Thyroid gland (tissue), 4 donors: ENCODE measurements around the gene MYO1D. TPM values are rescaled to one million over a fixed set of nuclear protein-coding genes. Genes with fewer than 3 reads are reported as not detected.

Experiments used
- DNase-seq, 2 donors: peaks; one replicate each; pipeline ENCODE4 v3.0.0-alpha.2; 2019
- H3K27ac ChIP-seq, 3 donors: fragments of 200-600 bp; sonication (generic); 1 replicate in 2 of 3; 2 replicates in 1 of 3; pipeline ENCODE4 v1.5.1; 2016 to 2019; ENCODE audit warnings: mild to moderate bottlenecking in 1 of 3, moderate library complexity in 1 of 3
- H3K27me3 ChIP-seq: fragments of 200-600 bp; sonication (generic); one replicate; pipeline ENCODE4 v1.5.1; 2019
- H3K36me3 ChIP-seq, 2 donors: fragments of 200-600 bp; sonication (generic); one replicate each; pipeline ENCODE4 v1.5.1; 2016 to 2019
- H3K4me1 ChIP-seq, 2 donors: fragments of 200-600 bp; sonication (generic); one replicate each; pipeline ENCODE4 v1.5.1; 2017 to 2019
- H3K4me3 ChIP-seq, 3 donors: fragments of 200-600 bp; sonication (generic); replicated peaks in 1 of 3; 1 replicate in 2 of 3; 2 replicates in 1 of 3; pipeline ENCODE4 v1.5.1; 2016; ENCODE audit warnings: mild to moderate bottlenecking in 1 of 3
- H3K9me3 ChIP-seq: fragments of 200-600 bp; sonication (generic); one replicate; pipeline ENCODE4 v1.5.1; 2017
- CTCF ChIP-seq, 6 experiments: fragments of 200-600 bp in 3 of 6; fragments of 450-650 bp in 3 of 6; sonication (generic) in 3 of 6; IDR thresholded peaks; one replicate each; pipeline ENCODE4 v1.5.1; 2016 to 2019; ENCODE audit warnings: antibody characterized with exemption in 6 of 6, mild to moderate bottlenecking in 2 of 6, inconsistent platforms in 1 of 6, moderate library complexity in 1 of 6
- POLR2A ChIP-seq, 2 donors: fragments of 450-650 bp; IDR thresholded peaks; one replicate each; pipeline ENCODE4 v1.6.1; 2017; ENCODE audit warnings: antibody characterized with exemption in 2 of 2, mild to moderate bottlenecking in 2 of 2, moderate library complexity in 1 of 2
- WGBS, 2 donors: methylation state at CpG; one replicate each; pipeline ENCODE4 v1.1.5; 2017; 5-methylcytosine and 5-hydroxymethylcytosine counted together
- intact Hi-C: fragments of 100-400 bp; cut with DNase I; formaldehyde crosslinking; loops from one replicate; pipeline ENCODE4 v1.15.1; 2023
- total RNA-seq, 4 donors: library from RNA; depleted of rRNA; stranded (reverse); fragments of >200 nt; gene quantifications; one replicate each; pipeline ENCODE4 v1.2.3, GENCODE V29; 2016

The MYO1D gene
- total RNA-seq, 4 donors from 2014 or later: 91.9 to 143 (median 97.8) TPM

DNA sequence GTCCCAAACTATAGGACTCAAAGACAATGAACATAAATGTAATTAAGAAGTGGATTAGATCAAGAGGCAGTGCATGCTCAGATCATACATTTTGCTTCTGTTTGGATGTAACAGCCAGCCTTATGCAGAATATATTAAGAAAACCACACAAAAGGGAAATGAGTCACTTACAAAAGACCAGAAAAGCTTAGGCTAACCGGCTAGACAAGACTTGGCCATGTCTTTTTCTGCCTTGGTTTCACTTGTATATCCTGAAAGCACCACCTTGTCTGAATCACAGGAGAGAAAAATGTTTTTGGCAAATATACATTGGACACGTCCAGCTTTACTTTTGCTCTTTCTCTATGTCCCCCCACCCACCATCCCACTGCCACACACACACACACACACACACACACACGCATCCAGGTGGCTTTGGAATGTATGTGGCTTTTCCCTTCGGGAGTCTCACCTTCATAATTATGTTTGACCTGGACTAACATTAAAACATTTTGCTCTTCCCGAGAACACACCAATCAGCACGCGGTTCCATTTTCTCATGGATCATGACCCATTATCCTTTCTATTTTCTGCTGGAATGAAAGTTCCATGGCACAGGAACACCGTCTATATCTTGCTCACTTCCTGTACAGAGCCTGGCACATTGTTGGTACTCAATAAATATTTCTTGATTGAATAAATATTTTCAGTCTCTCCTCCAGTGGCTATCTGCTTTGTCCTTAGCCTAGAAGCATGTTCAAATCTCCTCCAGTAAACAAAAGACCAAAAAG is 325.6 kb downstream of the MYO1D start:
- Histone ChIP-seq H3K27me3 (no peaks in the 10 kb centered on the region), H3K4me3 (no peak overlapping the region), H3K36me3 (no peaks in the 10 kb centered on the region), H3K27ac (no peak overlapping the region), H3K4me1 (peaks cover 0 to 14% of the 10 kb centered on the region in 2 donors), H3K9me3 (no peaks in the 10 kb centered on the region)
- 85 to 92% methylated on average over 8 of the region's 8 CpGs for WGBS, 2 donors
- no peak for DNase-seq
- no peak for TF ChIP-seq CTCF (IDR thresholded peaks at IDR 0.05)
- no peak for TF ChIP-seq POLR2A (IDR thresholded peaks at IDR 0.05)
- intact Hi-C loops: no loop called here

DNA sequence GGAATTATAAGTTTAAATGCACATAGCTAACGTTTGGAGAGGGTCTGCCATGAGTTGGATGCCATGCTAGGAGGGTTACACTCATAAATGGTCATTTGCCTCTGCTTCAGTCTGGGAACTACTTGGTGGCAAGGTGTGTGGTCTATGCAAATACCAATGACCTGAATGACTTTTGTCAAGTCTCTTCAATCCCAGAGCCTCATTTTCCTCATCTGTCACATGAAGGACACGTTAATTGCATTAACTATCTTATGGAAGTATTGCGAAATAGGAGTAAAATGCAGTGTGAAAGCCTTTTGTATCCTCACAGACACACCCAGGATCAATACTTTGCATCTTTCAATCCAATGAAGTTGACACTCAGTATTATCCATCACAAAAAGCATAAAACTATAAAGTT is 327.4 kb downstream of the MYO1D start:
- no peak overlapping the region for H3K27ac ChIP-seq
- intact Hi-C loops: no loop called here
- no peaks in the 10 kb centered on the region for H3K27me3 ChIP-seq
- no peak for DNase-seq
- no peaks in the 10 kb centered on the region for H3K9me3 ChIP-seq
- 86 to 96% methylated on average over 3 of the region's 3 CpGs for WGBS, 2 donors
- H3K4me3 ChIP-seq: no peak overlapping the region
- peaks cover 0 to 14% of the 10 kb centered on the region in 2 donors for H3K4me1 ChIP-seq
- no peak for TF ChIP-seq POLR2A (IDR thresholded peaks at IDR 0.05)
- no peak for TF ChIP-seq CTCF (IDR thresholded peaks at IDR 0.05)
- H3K36me3 ChIP-seq: no peaks in the 10 kb centered on the region

DNA sequence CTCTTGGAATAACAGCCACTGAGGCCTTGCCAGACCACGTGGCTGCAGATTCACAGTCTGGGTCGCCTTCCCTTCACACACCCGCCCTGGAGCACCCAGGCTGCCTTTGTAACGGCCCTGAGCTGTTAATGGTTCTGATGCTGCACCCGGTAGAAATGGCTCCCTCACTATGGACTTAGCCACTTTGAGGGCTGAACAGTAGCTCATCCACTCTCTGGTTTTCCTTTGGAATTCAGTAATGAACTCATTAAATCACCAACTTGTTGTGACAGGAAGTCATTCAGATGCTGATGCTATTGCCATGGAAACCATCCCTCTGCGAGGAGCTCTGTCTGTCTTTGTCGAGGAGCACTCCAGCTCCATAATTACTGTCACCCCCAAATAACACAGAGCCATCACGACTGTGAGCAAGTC is 330.9 kb downstream of the MYO1D start:
- TF ChIP-seq POLR2A (IDR thresholded peaks at IDR 0.05): no peak
- TF ChIP-seq CTCF (IDR thresholded peaks at IDR 0.05): no peak
- H3K27me3 ChIP-seq: no peaks in the 10 kb centered on the region
- WGBS, 2 donors: 47 to 48% methylated on average over 7 to 8 of the region's 8 CpGs
- no peaks in the 10 kb centered on the region for H3K36me3 ChIP-seq
- DNase-seq: no peak
- H3K9me3 ChIP-seq: no peaks in the 10 kb centered on the region
- intact Hi-C loops: no loop called here
- H3K4me3 ChIP-seq: no peak overlapping the region
- no peaks in the 10 kb centered on the region for H3K4me1 ChIP-seq
- H3K27ac ChIP-seq: no peak overlapping the region

DNA sequence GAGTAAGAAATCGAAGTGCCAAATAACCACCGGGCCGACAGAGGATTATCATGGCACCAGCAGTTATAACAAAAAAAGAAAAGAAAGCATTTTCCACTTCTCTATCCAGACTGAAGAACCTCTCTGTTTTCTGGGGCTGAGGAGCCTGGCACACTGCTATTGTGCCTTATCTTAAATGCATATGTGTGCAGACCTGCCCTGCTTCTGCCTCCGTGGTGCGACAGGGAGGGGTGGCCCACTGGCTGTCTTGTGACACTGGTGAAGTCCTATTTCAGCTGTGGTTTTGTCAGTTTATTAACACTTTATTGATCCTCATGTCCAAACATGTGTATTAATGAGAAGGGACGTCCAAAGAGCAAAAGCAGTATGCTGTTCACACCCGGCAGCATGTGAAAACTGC is 334.7 kb downstream of the MYO1D start:
- no peak for TF ChIP-seq CTCF (IDR thresholded peaks at IDR 0.05)
- TF ChIP-seq POLR2A (IDR thresholded peaks at IDR 0.05): no peak
- Histone ChIP-seq H3K27ac (no peak overlapping the region), H3K9me3 (no peaks in the 10 kb centered on the region), H3K36me3 (no peaks in the 10 kb centered on the region), H3K27me3 (no peaks in the 10 kb centered on the region), H3K4me3 (no peak overlapping the region), H3K4me1 (no peaks in the 10 kb centered on the region)
- 90% methylated on average over 7 of the region's 7 CpGs for WGBS, 2 donors
- intact Hi-C loops: no loop called here
- no peak for DNase-seq

- Histone ChIP-seq H3K4me1 (no peaks in the 10 kb centered on the region), H3K36me3 (no peaks in the 10 kb centered on the region), H3K4me3 (no peak overlapping the region), H3K9me3 (no peaks in the 10 kb centered on the region), H3K27me3 (no peaks in the 10 kb centered on the region), H3K27ac (no peak overlapping the region)
- TF ChIP-seq POLR2A (IDR thresholded peaks at IDR 0.05): no peak
- no peak for TF ChIP-seq CTCF (IDR thresholded peaks at IDR 0.05)
- WGBS, 2 donors: 72% methylated on average over 5 of the region's 5 CpGs
- intact Hi-C loops: no loop called here
- DNase-seq: no peak
These were observed 335.3 kb downstream of the MYO1D start for GRCh38 chr17:32541640-32542039.
